ENCODE results near the gene HMG20A.

Gene HMG20A

GRCh38 chr15:77436822-77437221 lies 16.1 kb downstream of the HMG20A start:
- DNase-seq = no peak

GRCh38 chr15:77437264-77437663 lies 16.6 kb downstream of the HMG20A start:
- no peak for DNase-seq

- DNase-seq = no peak
Observed at GRCh38 chr15:77440378-77440999, 19.8 kb downstream of the HMG20A start.

- DNase-seq = no peak
Observed at GRCh38 chr15:77446840-77447390, 26.2 kb downstream of the HMG20A start.

- no peak for DNase-seq
Observed at GRCh38 chr15:77454265-77454664, 33.6 kb downstream of the HMG20A start.

- no peak for DNase-seq
Observed at GRCh38 chr15:77454951-77455350, 34.3 kb downstream of the HMG20A start.

GRCh38 chr15:77455696-77456321 lies 35.1 kb downstream of the HMG20A start:
- DNase-seq = no peak

- no peak for DNase-seq
Observed at GRCh38 chr15:77456746-77457145, 36.1 kb downstream of the HMG20A start.

- no peak for DNase-seq
Observed at GRCh38 chr15:77457191-77457904, 36.7 kb downstream of the HMG20A start.

GRCh38 chr15:77457905-77458265 lies 37.2 kb downstream of the HMG20A start:
- no peak for DNase-seq

- DNase-seq = no peak
Observed at GRCh38 chr15:77459031-77459430, 38.3 kb downstream of the HMG20A start.

GRCh38 chr15:77461486-77461885 lies 40.8 kb downstream of the HMG20A start:
- no peak for DNase-seq

GRCh38 chr15:77464129-77464865 lies 43.6 kb downstream of the HMG20A start:
- no peak for DNase-seq

- no peak for DNase-seq
Observed at GRCh38 chr15:77466521-77466920, 45.8 kb downstream of the HMG20A start.

GRCh38 chr15:77468896-77469295 lies 48.2 kb downstream of the HMG20A start:
- no peak for DNase-seq

GRCh38 chr15:77470235-77470634 lies 49.5 kb downstream of the HMG20A start:
- no peak for DNase-seq

GRCh38 chr15:77473328-77473727 lies 52.6 kb downstream of the HMG20A start:
- DNase-seq = no peak

- DNase-seq = peak; percentile 90
Observed at GRCh38 chr15:77474310-77474988, 53.8 kb downstream of the HMG20A start.

GRCh38 chr15:77475001-77475400 lies 54.3 kb downstream of the HMG20A start:
- DNase-seq = peak; percentile 91

- DNase-seq = peak; percentile 87
Observed at GRCh38 chr15:77475898-77476297, 55.2 kb downstream of the HMG20A start.

- no peak for DNase-seq
Observed at GRCh38 chr15:77476995-77477394, 56.3 kb downstream of the HMG20A start.

- DNase-seq = no peak
Observed at GRCh38 chr15:77478051-77478450, 57.4 kb downstream of the HMG20A start.

GRCh38 chr15:77479015-77479414 lies 58.3 kb downstream of the HMG20A start:
- peak; percentile 45 for DNase-seq
